Cardiac fibroblast (primary cell): ENCODE data around the gene LILRB4.
"Not testable (repeated sequence)": the region's sequence is repeated elsewhere in the genome, so short reads cannot be mapped to it uniquely, and the experiment has no call there.

ENCODE experiments used
- DNase-seq, 2 donors: peaks; one replicate each; pipeline versions ENCODE4 v3.0.0 to v3.0.0-alpha.2; 2010; ENCODE audit warnings: low read depth in 2 of 2
- H3K4me3 ChIP-seq, 2 donors: replicated peaks in 1 of 2; 1 replicate in 1 of 2; 2 replicates in 1 of 2; pipeline ENCODE4 v1.5.1; 2011; ENCODE audit warnings: low read depth in 2 of 2, low read length in 2 of 2, mild to moderate bottlenecking in 2 of 2, moderate library complexity in 1 of 2
- CTCF ChIP-seq: IDR thresholded peaks from one replicate; pipeline ENCODE4 v1.5.1; 2011; ENCODE audit warnings: low read depth, mild to moderate bottlenecking, low read length, inconsistent platforms

LILRB4 gene

GRCh38 chr19:54670576-54671357, 8.0 kb downstream of the LILRB4 start:
- H3K4me3 ChIP-seq: no peak overlapping the region
- no peak for DNase-seq
- TF ChIP-seq CTCF: no peak

GRCh38 chr19:54673222-54673621, 10.4 kb downstream of the LILRB4 start:
- no peak for DNase-seq
- no peak overlapping the region for H3K4me3 ChIP-seq
- TF ChIP-seq CTCF: no peak

- no peak overlapping the region for H3K4me3 ChIP-seq
- peak; percentile 65 for TF ChIP-seq CTCF
- DNase-seq: peak; percentile 42 to 59
These were observed 11.3 kb downstream of the LILRB4 start for GRCh38 chr19:54674021-54674617.

- peak; percentile 92 for TF ChIP-seq CTCF
- peak; percentile 45 to 56 for DNase-seq
- H3K4me3 ChIP-seq: not testable (repeated sequence)
These were observed 13.5 kb downstream of the LILRB4 start for GRCh38 chr19:54676210-54676834.

- DNase-seq: no peak
- H3K4me3 ChIP-seq: no peak overlapping the region
- no peak for TF ChIP-seq CTCF
These were observed 14.4 kb downstream of the LILRB4 start for GRCh38 chr19:54677217-54677616.

GRCh38 chr19:54681596-54681995, 18.8 kb downstream of the LILRB4 start:
- not testable (repeated sequence) for DNase-seq

GRCh38 chr19:54682306-54682856, 19.6 kb downstream of the LILRB4 start:
- H3K4me3 ChIP-seq: no peak overlapping the region
- TF ChIP-seq CTCF: no peak
- no peak for DNase-seq

More at GRCh38 chr19:54681596-54681995, 18.8 kb downstream of the LILRB4 start:
- H3K4me3 ChIP-seq: not testable (repeated sequence)
